Immature natural killer cell (primary cell): ENCODE results near the gene NANOS3. TPM values are rescaled to one million over a fixed set of nuclear protein-coding genes. Genes with fewer than 3 reads are reported as not detected.

ENCODE experiments used
- DNase-seq, 3 donors: peaks; one replicate each; pipeline ENCODE4 v3.0.0; 2022; ENCODE audit warnings: mixed read lengths in 1 of 3
- H3K27ac Mint-ChIP-seq, 6 donors: one replicate each; pipeline ENCODE4 v1.8.0; 2020; ENCODE audit warnings: mixed read lengths in 6 of 6, mild to moderate bottlenecking in 5 of 6, inconsistent platforms in 4 of 6, moderate library complexity in 3 of 6
- H3K27me3 Mint-ChIP-seq, 3 donors: one replicate each; pipeline ENCODE4 v1.8.0; 2020 to 2021; ENCODE audit warnings: low read depth in 3 of 3, mild to moderate bottlenecking in 3 of 3, mixed read lengths in 3 of 3, moderate library complexity in 3 of 3, inconsistent platforms in 1 of 3
- H3K36me3 Mint-ChIP-seq, 3 donors: one replicate each; pipeline ENCODE4 v1.8.0; 2020; ENCODE audit warnings: mixed read lengths in 3 of 3, inconsistent platforms in 2 of 3, mild to moderate bottlenecking in 2 of 3
- H3K4me1 Mint-ChIP-seq, 2 donors: one replicate each; pipeline ENCODE4 v1.8.0; 2020; ENCODE audit warnings: inconsistent platforms in 2 of 2, mild to moderate bottlenecking in 2 of 2, mixed read lengths in 2 of 2, moderate library complexity in 1 of 2
- H3K4me3 Mint-ChIP-seq, 5 donors: one replicate each; pipeline ENCODE4 v1.8.0; 2020; ENCODE audit warnings: mild to moderate bottlenecking in 5 of 5, mixed read lengths in 5 of 5, inconsistent platforms in 3 of 5, moderate library complexity in 3 of 5
- H3K9me3 Mint-ChIP-seq, 6 donors: one replicate each; pipeline ENCODE4 v1.8.0; 2020; ENCODE audit warnings: mild to moderate bottlenecking in 6 of 6, mixed read lengths in 6 of 6, inconsistent platforms in 4 of 6, moderate library complexity in 3 of 6
- polyA plus RNA-seq, 3 donors: library from polyadenylated mRNA; unstranded; fragments of 300-500 nt; fragmentation: Illumina TruSeq; gene quantifications; one replicate each; pipeline ENCODE4 v1.2.3, GENCODE V29; 2021

Gene NANOS3
- polyA plus RNA-seq, 3 donors from 2014 or later = not detected

GRCh38 chr19:13880059-13881043 is 3.4 kb downstream of the NANOS3 start:
- DNase-seq = peak; percentile 98 to 99 (median 99)
- H3K4me1 Mint-ChIP-seq = peaks cover 40 to 47% of the 10 kb centered on the region in 2 donors
- H3K9me3 Mint-ChIP-seq = no peaks in the 10 kb centered on the region
- H3K36me3 Mint-ChIP-seq = no peaks in the 10 kb centered on the region
- peak overlapping the region; percentile 68 to 90 (median 84) for H3K27ac Mint-ChIP-seq
- peaks cover 2 to 4% (median 4%) of the 10 kb centered on the region in 3 donors for H3K27me3 Mint-ChIP-seq
- H3K4me3 Mint-ChIP-seq = peak overlapping the region; percentile 70 to 85 (median 75)

- Mint-ChIP-seq H3K4me3 (peak overlapping the region; percentile 70 to 85 (median 75)), H3K4me1 (peaks cover 47 to 55% of the 10 kb centered on the region in 2 donors), H3K27ac (peak overlapping the region; percentile 83 to 90 (median 85)), H3K36me3 (no peaks in the 10 kb centered on the region), H3K9me3 (no peaks in the 10 kb centered on the region), H3K27me3 (peaks cover 2 to 5% (median 4%) of the 10 kb centered on the region in 3 donors)
- DNase-seq = peak in 1 of 3 donors; percentile 17
Measured at GRCh38 chr19:13881251-13881691, 4.3 kb downstream of the NANOS3 start.

GRCh38 chr19:13881692-13882418 is 4.9 kb downstream of the NANOS3 start:
- Mint-ChIP-seq H3K9me3 (no peaks in the 10 kb centered on the region), H3K4me1 (peaks cover 53 to 61% of the 10 kb centered on the region in 2 donors), H3K27ac (peak overlapping the region; percentile 83 to 94 (median 88)), H3K27me3 (peaks cover 2 to 10% (median 7%) of the 10 kb centered on the region in 3 donors), H3K4me3 (peak overlapping the region; percentile 73 to 85 (median 75)), H3K36me3 (no peaks in the 10 kb centered on the region)
- DNase-seq = peak; percentile 54 to 63 (median 61)

GRCh38 chr19:13882419-13882795 is 5.5 kb downstream of the NANOS3 start:
- Mint-ChIP-seq H3K27me3 (peaks cover 3 to 15% (median 12%) of the 10 kb centered on the region in 3 donors), H3K4me1 (peaks cover 59 to 66% of the 10 kb centered on the region in 2 donors), H3K4me3 (peak overlapping the region; percentile 73 to 85 (median 75)), H3K36me3 (no peaks in the 10 kb centered on the region), H3K27ac (peak overlapping the region; percentile 83 to 94 (median 88)), H3K9me3 (no peaks in the 10 kb centered on the region)
- DNase-seq = no peak

- H3K4me1 Mint-ChIP-seq = peaks cover 63 to 71% of the 10 kb centered on the region in 2 donors
Measured at GRCh38 chr19:13882836-13883235, 5.9 kb downstream of the NANOS3 start.

GRCh38 chr19:13883516-13884064 is 6.7 kb downstream of the NANOS3 start:
- peak overlapping the region in 4 of 5 donors; percentile 12 to 57 (median 42) for H3K4me3 Mint-ChIP-seq
- H3K27ac Mint-ChIP-seq = peak overlapping the region in 3 of 6 donors; percentile 69 to 84 (median 79)
- no peaks in the 10 kb centered on the region for H3K9me3 Mint-ChIP-seq
- peaks cover 6 to 17% (median 17%) of the 10 kb centered on the region in 3 donors for H3K27me3 Mint-ChIP-seq
- H3K36me3 Mint-ChIP-seq = no peaks in the 10 kb centered on the region
- peaks cover 63 to 78% of the 10 kb centered on the region in 2 donors for H3K4me1 Mint-ChIP-seq
- no peak for DNase-seq

More at GRCh38 chr19:13882836-13883235, 5.9 kb downstream of the NANOS3 start:
- Mint-ChIP-seq H3K36me3 (no peaks in the 10 kb centered on the region), H3K9me3 (no peaks in the 10 kb centered on the region), H3K27me3 (peaks cover 6 to 17% (median 15%) of the 10 kb centered on the region in 3 donors), H3K4me3 (peak overlapping the region in 2 of 5 donors; percentile 38 to 73), H3K27ac (peak overlapping the region in 2 of 6 donors; percentile 84 to 90)
- DNase-seq = no peak

GRCh38 chr19:13884726-13885591 is 8.0 kb downstream of the NANOS3 start:
- no peaks in the 10 kb centered on the region for H3K36me3 Mint-ChIP-seq
- peaks cover 6 to 17% (median 17%) of the 10 kb centered on the region in 3 donors for H3K27me3 Mint-ChIP-seq
- no peaks in the 10 kb centered on the region for H3K9me3 Mint-ChIP-seq
- DNase-seq = no peak
- H3K4me1 Mint-ChIP-seq = peaks cover 61 to 76% of the 10 kb centered on the region in 2 donors
- H3K4me3 Mint-ChIP-seq = peak overlapping the region in 2 of 5 donors; percentile 81 to 85
- H3K27ac Mint-ChIP-seq = peak overlapping the region; percentile 93 to 98 (median 96)

- peak overlapping the region; percentile 93 to 98 (median 96) for H3K27ac Mint-ChIP-seq
- no peaks in the 10 kb centered on the region for H3K36me3 Mint-ChIP-seq
- DNase-seq = peak; percentile 60 to 66 (median 65)
- H3K4me3 Mint-ChIP-seq = peak overlapping the region; percentile 79 to 85 (median 81)
- peaks cover 6 to 17% (median 17%) of the 10 kb centered on the region in 3 donors for H3K27me3 Mint-ChIP-seq
- no peaks in the 10 kb centered on the region for H3K9me3 Mint-ChIP-seq
- H3K4me1 Mint-ChIP-seq = peaks cover 52 to 67% of the 10 kb centered on the region in 2 donors
Measured at GRCh38 chr19:13885826-13886365, 9.0 kb downstream of the NANOS3 start.

GRCh38 chr19:13887018-13887436 is 10.1 kb downstream of the NANOS3 start:
- no peaks in the 10 kb centered on the region for H3K9me3 Mint-ChIP-seq
- H3K27me3 Mint-ChIP-seq = peaks cover 6 to 17% (median 14%) of the 10 kb centered on the region in 3 donors
- peak; percentile 90 to 92 (median 91) for DNase-seq
- no peaks in the 10 kb centered on the region for H3K36me3 Mint-ChIP-seq
- peaks cover 40 to 56% of the 10 kb centered on the region in 2 donors for H3K4me1 Mint-ChIP-seq
- H3K4me3 Mint-ChIP-seq = peak overlapping the region; percentile 79 to 85 (median 81)
- peak overlapping the region; percentile 93 to 98 (median 96) for H3K27ac Mint-ChIP-seq

GRCh38 chr19:13887517-13887916 is 10.6 kb downstream of the NANOS3 start:
- Mint-ChIP-seq H3K27me3 (peaks cover 5 to 17% (median 13%) of the 10 kb centered on the region in 3 donors), H3K36me3 (no peaks in the 10 kb centered on the region), H3K27ac (peak overlapping the region; percentile 93 to 98 (median 96)), H3K9me3 (no peaks in the 10 kb centered on the region), H3K4me3 (peak overlapping the region; percentile 79 to 85 (median 81)), H3K4me1 (peaks cover 35 to 51% of the 10 kb centered on the region in 2 donors)
- DNase-seq = peak; percentile 67 to 69 (median 68)

GRCh38 chr19:13888281-13888680 is 11.3 kb downstream of the NANOS3 start:
- Mint-ChIP-seq H3K27me3 (peaks cover 5 to 17% (median 13%) of the 10 kb centered on the region in 3 donors), H3K4me1 (peaks cover 30 to 46% of the 10 kb centered on the region in 2 donors), H3K9me3 (no peaks in the 10 kb centered on the region), H3K36me3 (no peaks in the 10 kb centered on the region), H3K4me3 (peak overlapping the region in 1 of 5 donors; percentile 84), H3K27ac (peak overlapping the region in 3 of 6 donors; percentile 58 to 98 (median 96))
- DNase-seq = no peak

- Mint-ChIP-seq H3K4me1 (peaks cover 23 to 35% of the 10 kb centered on the region in 2 donors), H3K36me3 (no peaks in the 10 kb centered on the region), H3K27me3 (peaks cover 5 to 17% (median 13%) of the 10 kb centered on the region in 3 donors), H3K9me3 (no peaks in the 10 kb centered on the region), H3K27ac (no peak overlapping the region), H3K4me3 (no peak overlapping the region)
- DNase-seq = no peak
Measured at GRCh38 chr19:13890136-13890535, 13.2 kb downstream of the NANOS3 start.
